DMS79 treated with DMSO at 0.1 percent for 48 hours (cell line): ENCODE data around the gene NR5A2.
"Not testable (repeated sequence)": the region's sequence is repeated elsewhere in the genome, so short reads cannot be mapped to it uniquely, and the experiment has no call there.

Experiments
- DNase-seq: peaks from one replicate; lab custom pipeline; 2025; lab: John Stamatoyannopoulos, UW

Gene NR5A2

GRCh38 chr1:200165493-200166220 lies 138.1 kb downstream of the NR5A2 start:
- DNase-seq = no peak

GRCh38 chr1:200166411-200166810 lies 138.9 kb downstream of the NR5A2 start:
- DNase-seq = no peak

GRCh38 chr1:200168926-200169325 lies 141.4 kb downstream of the NR5A2 start:
- no peak for DNase-seq

GRCh38 chr1:200172311-200172710 lies 144.8 kb downstream of the NR5A2 start:
- no peak for DNase-seq

- no peak for DNase-seq
Measured at GRCh38 chr1:200173097-200173618, 145.6 kb downstream of the NR5A2 start.

GRCh38 chr1:200174525-200175295 lies 147.2 kb downstream of the NR5A2 start:
- DNase-seq = no peak

- no peak for DNase-seq
Measured at GRCh38 chr1:200176181-200176580, 148.7 kb downstream of the NR5A2 start.

GRCh38 chr1:200176798-200177197 lies 149.3 kb downstream of the NR5A2 start:
- DNase-seq = no peak

GRCh38 chr1:200178340-200178739 lies 150.8 kb downstream of the NR5A2 start:
- no peak for DNase-seq

- no peak for DNase-seq
Measured at GRCh38 chr1:200179126-200179780, 151.7 kb downstream of the NR5A2 start.

GRCh38 chr1:200179781-200180160 lies 152.3 kb downstream of the NR5A2 start:
- no peak for DNase-seq

GRCh38 chr1:200180821-200181220 lies 153.3 kb downstream of the NR5A2 start:
- no peak for DNase-seq

GRCh38 chr1:200181861-200182260 lies 154.4 kb downstream of the NR5A2 start:
- no peak for DNase-seq

GRCh38 chr1:200182701-200183100 lies 155.2 kb downstream of the NR5A2 start:
- DNase-seq = no peak

GRCh38 chr1:200183637-200184036 lies 156.1 kb downstream of the NR5A2 start:
- no peak for DNase-seq

GRCh38 chr1:200184196-200184595 lies 156.7 kb downstream of the NR5A2 start:
- peak; percentile 12 for DNase-seq

- DNase-seq = not testable (repeated sequence)
Measured at GRCh38 chr1:200185191-200185590, 157.7 kb downstream of the NR5A2 start.

- not testable (repeated sequence) for DNase-seq
Measured at GRCh38 chr1:200187332-200187731, 159.8 kb downstream of the NR5A2 start.

- DNase-seq = no peak
Measured at GRCh38 chr1:200191993-200192392, 164.5 kb downstream of the NR5A2 start.

- DNase-seq = no peak
Measured at GRCh38 chr1:200194477-200194876, 167.0 kb downstream of the NR5A2 start.

- DNase-seq = no peak
Measured at GRCh38 chr1:200198236-200198635, 170.7 kb downstream of the NR5A2 start.

GRCh38 chr1:200205216-200205995 lies 177.9 kb downstream of the NR5A2 start:
- DNase-seq = no peak
